ENCODE data around the gene PXYLP1.
"Not testable (repeated sequence)": the region's sequence is repeated elsewhere in the genome, so short reads cannot be mapped to it uniquely, and the experiment has no call there.

- TF ChIP-seq EP300 (conservative IDR thresholded peaks at IDR 0.05; ENCODE audit: poor library complexity, severe bottlenecking); CTCF (IDR thresholded peaks at IDR 0.05; ENCODE audit: poor library complexity, severe bottlenecking); POLR2AphosphoS5 (IDR thresholded peaks at IDR 0.05); EZH2 (IDR thresholded peaks at IDR 0.05; ENCODE audit: borderline replicate concordance, insufficient read depth, low read length, poor library complexity, severe bottlenecking); TAF1 (IDR thresholded peaks at IDR 0.05; ENCODE audit: low read depth); REST (IDR thresholded peaks at IDR 0.05; ENCODE audit: borderline replicate concordance); RAD21 (conservative IDR thresholded peaks at IDR 0.05): not testable (repeated sequence)
These were observed 82.8 kb downstream of the PXYLP1 start for GRCh38 chr3:141314415-141314814.

Data from neural cell (in vitro differentiated cells).